NCI-H146 treated with DMSO at 0.1 percent for 48 hours (cell line): ENCODE measurements around the gene LINGO1.

ENCODE experiments used
- DNase-seq: peaks from one replicate; lab custom pipeline; 2025; ENCODE audit not compliant: unreplicated experiment; lab: John Stamatoyannopoulos, UW

LINGO1 gene

GRCh38 chr15:77632534-77633133 lies at the start of gene LINGO1:
Gene LINGO1 (minus strand): TSS chr15:77632912. CDS start chr15:77632315, 597 bp downstream.
- DNase-seq = no peak

- no peak for DNase-seq
Measured at GRCh38 chr15:77681362-77681761, 48.6 kb upstream of the LINGO1 start.

- DNase-seq = no peak
Measured at GRCh38 chr15:77676569-77677375, 44.1 kb upstream of the LINGO1 start.

- no peak for DNase-seq
Measured at GRCh38 chr15:77675806-77676415, 43.2 kb upstream of the LINGO1 start.

- DNase-seq = no peak
Measured at GRCh38 chr15:77674327-77674726, 41.6 kb upstream of the LINGO1 start.

GRCh38 chr15:77673866-77674265 lies 41.2 kb upstream of the LINGO1 start:
- DNase-seq = no peak

GRCh38 chr15:77672135-77672534 lies 39.4 kb upstream of the LINGO1 start:
- DNase-seq = no peak

GRCh38 chr15:77671362-77672056 lies 38.8 kb upstream of the LINGO1 start:
- DNase-seq = no peak

- DNase-seq = no peak
Measured at GRCh38 chr15:77670558-77671361, 38.0 kb upstream of the LINGO1 start.

GRCh38 chr15:77669896-77670295 lies 37.2 kb upstream of the LINGO1 start:
- no peak for DNase-seq

GRCh38 chr15:77667338-77668234 lies 34.9 kb upstream of the LINGO1 start:
- no peak for DNase-seq

- no peak for DNase-seq
Measured at GRCh38 chr15:77666296-77666660, 33.6 kb upstream of the LINGO1 start.

- no peak for DNase-seq
Measured at GRCh38 chr15:77665530-77666295, 33.0 kb upstream of the LINGO1 start.

- no peak for DNase-seq
Measured at GRCh38 chr15:77664428-77664827, 31.7 kb upstream of the LINGO1 start.

GRCh38 chr15:77663256-77663655 lies 30.5 kb upstream of the LINGO1 start:
- no peak for DNase-seq

GRCh38 chr15:77659350-77660321 lies 26.9 kb upstream of the LINGO1 start:
- DNase-seq = peak; percentile 54

- no peak for DNase-seq
Measured at GRCh38 chr15:77658304-77658703, 25.6 kb upstream of the LINGO1 start.
